HG03354 (cell line): Measurements from ENCODE around the gene SUDS3.
"Not testable (repeated sequence)": the region's sequence is repeated elsewhere in the genome, so short reads cannot be mapped to it uniquely, and the experiment has no call there.

ENCODE experiments used
- ATAC-seq: cut with Tn5 transposase; IDR thresholded peaks from one replicate; pipeline ENCODE4 v1.9.1; 2021; ENCODE audit warnings: mild to moderate bottlenecking; ENCODE audit not compliant: unreplicated experiment, poor library complexity, severe bottlenecking

The SUDS3 gene

GRCh38 chr12:118376089-118377020 lies at the start of gene SUDS3:
SUDS3 (plus strand) TSS chr12:118376555; CDS start chr12:118376692, 137 bp downstream.
- peak; percentile 37 for ATAC-seq

GRCh38 chr12:118326991-118327390 lies 49.4 kb upstream of the SUDS3 start:
- ATAC-seq = no peak

GRCh38 chr12:118327391-118327790 lies 49.0 kb upstream of the SUDS3 start:
- ATAC-seq = no peak

- ATAC-seq = no peak
These were observed 47.6 kb upstream of the SUDS3 start for GRCh38 chr12:118328486-118329330.

- peak; percentile 86 for ATAC-seq
These were observed 45.8 kb upstream of the SUDS3 start for GRCh38 chr12:118330421-118331018.

GRCh38 chr12:118332511-118332910 lies 43.8 kb upstream of the SUDS3 start:
- no peak for ATAC-seq

- ATAC-seq = no peak
These were observed 42.1 kb upstream of the SUDS3 start for GRCh38 chr12:118334241-118334640.

GRCh38 chr12:118334939-118335567 lies 41.3 kb upstream of the SUDS3 start:
- no peak for ATAC-seq

- ATAC-seq = no peak
These were observed 40.2 kb upstream of the SUDS3 start for GRCh38 chr12:118336123-118336522.

GRCh38 chr12:118337194-118337838 lies 39.0 kb upstream of the SUDS3 start:
- no peak for ATAC-seq

GRCh38 chr12:118342090-118342489 lies 34.3 kb upstream of the SUDS3 start:
- no peak for ATAC-seq

- ATAC-seq = no peak
These were observed 31.5 kb upstream of the SUDS3 start for GRCh38 chr12:118344829-118345228.

GRCh38 chr12:118345355-118345754 lies 31.0 kb upstream of the SUDS3 start:
- no peak for ATAC-seq

GRCh38 chr12:118346895-118347294 lies 29.5 kb upstream of the SUDS3 start:
- peak; percentile 79 for ATAC-seq

GRCh38 chr12:118347916-118348315 lies 28.4 kb upstream of the SUDS3 start:
- no peak for ATAC-seq

- no peak for ATAC-seq
These were observed 25.3 kb upstream of the SUDS3 start for GRCh38 chr12:118350908-118351559.

GRCh38 chr12:118353721-118354120 lies 22.6 kb upstream of the SUDS3 start:
- no peak for ATAC-seq

GRCh38 chr12:118354503-118354902 lies 21.9 kb upstream of the SUDS3 start:
- ATAC-seq = not testable (repeated sequence)

- no peak for ATAC-seq
These were observed 21.5 kb upstream of the SUDS3 start for GRCh38 chr12:118354903-118355302.
